HepG2 (cell line): ENCODE results near the gene POGLUT2. TPM values are rescaled to one million over a fixed set of nuclear protein-coding genes. Genes with fewer than 3 reads are reported as not detected.

Experiments used
- ATAC-seq: fragments of 200-7000 bp; cut with Tn5 transposase; 3 replicates; pipeline ENCODE4 v1.9.1; 2020; ENCODE audit warnings: mild to moderate bottlenecking, moderate library complexity
- BruUV-seq: library from RNA; stranded (reverse); fragments of 400-500 nt; replicated peaks from 2 replicates; lab custom pipeline; 2021; lab: Mats Ljungman, UMichigan
- CTCF ChIA-PET: fragments of 300-600 bp; formaldehyde crosslinking; extraction: SDS; loops from one replicate; lab custom pipeline; 2021; ENCODE audit warnings: low total read pairs, inconsistent platforms, low intra/inter-chr PET ratio; lab: Yijun Ruan, JAX
- POLR2A ChIA-PET: fragments of 350-600 bp; sonication (Branson Sonifier 250); formaldehyde crosslinking; loops from one replicate; lab custom pipeline; 2020; ENCODE audit warnings: antibody characterized with exemption, inconsistent platforms; lab: Yijun Ruan, JAX
- DNase-seq: peaks from one replicate; pipeline ENCODE4 v3.0.0-alpha.2; 2015; ENCODE audit warnings: low spot score
- FAIRE-seq: peaks from 3 replicates; lab custom pipeline; 2011; peaks lifted over from hg19 to GRCh38; lab: Jason Lieb, UNC
- H2AFZ ChIP-seq: one replicate; pipeline ENCODE4 v1.6.1; 2011; ENCODE audit warnings: low read length, inconsistent platforms
- H3K27ac ChIP-seq: fragments of 300-600 bp; 3 replicates; pipeline ENCODE4 v1.8.0; 2011; ENCODE audit warnings: mixed run types, mild to moderate bottlenecking, mixed read lengths, low read length, inconsistent platforms; ENCODE audit not compliant: insufficient read depth; ENCODE audit errors: extremely low read length
- H3K27me3 ChIP-seq, 2 experiments: fragments of 200-600 bp in 1 of 2; 2 replicates in 1 of 2; 3 replicates in 1 of 2; pipeline versions ENCODE4 v1.6.0 to v1.8.0; 2011; ENCODE audit warnings: low read length in 2 of 2, mild to moderate bottlenecking in 2 of 2, moderate library complexity in 2 of 2, inconsistent platforms in 1 of 2; ENCODE audit not compliant: insufficient read depth in 2 of 2, control insufficient read depth in 1 of 2
- H3K36me3 ChIP-seq, 2 experiments: fragments of 200-600 bp in 1 of 2; replicated peaks in 1 of 2; 2 replicates in 1 of 2; 3 replicates in 1 of 2; pipeline versions ENCODE4 v1.5.1 to v1.8.0; 2011; ENCODE audit warnings: low read length in 2 of 2, inconsistent platforms in 1 of 2; ENCODE audit not compliant: insufficient read depth in 2 of 2, control insufficient read depth in 1 of 2
- H3K4me1 ChIP-seq: 2 replicates; pipeline ENCODE4 v1.5.1; 2012; ENCODE audit warnings: low read length, inconsistent platforms; ENCODE audit not compliant: insufficient read depth
- H3K4me2 ChIP-seq: 2 replicates; pipeline ENCODE4 v1.6.0; 2011; ENCODE audit warnings: low read depth, low read length, inconsistent platforms
- H3K4me3 ChIP-seq, 3 experiments: fragments of 200-600 bp in 1 of 3; sonication (generic), shearing (Covaris generic) in 1 of 3; replicated peaks in 1 of 3; 2 replicates each; pipeline ENCODE4 v1.5.1; 2011 to 2016; ENCODE audit warnings: low read length in 3 of 3, inconsistent platforms in 2 of 3, low read depth in 2 of 3, mild to moderate bottlenecking in 2 of 3, control low read depth in 1 of 3, mixed read lengths in 1 of 3; ENCODE audit not compliant: insufficient read depth in 1 of 3
- H3K79me2 ChIP-seq: one replicate; pipeline ENCODE4 v1.6.1; 2011; ENCODE audit warnings: low read length, inconsistent platforms; ENCODE audit not compliant: insufficient read depth
- H3K9ac ChIP-seq: 2 replicates; pipeline ENCODE4 v1.6.0; 2011; ENCODE audit warnings: mild to moderate bottlenecking, low read depth, low read length, inconsistent platforms; ENCODE audit not compliant: insufficient read depth
- H3K9me3 ChIP-seq: 2 replicates; pipeline ENCODE4 v1.5.1; 2012; ENCODE audit warnings: mild to moderate bottlenecking, low read length
- H4K20me1 ChIP-seq: 2 replicates; pipeline ENCODE4 v1.6.0; 2011; ENCODE audit warnings: inconsistent platforms, mild to moderate bottlenecking, low read length, moderate library complexity; ENCODE audit not compliant: insufficient read depth
- BCL6 ChIP-seq: IDR thresholded peaks from 2 replicates; pipeline ENCODE4 v1.6.1; 2016; ENCODE audit warnings: missing genetic modification reagents, missing compliant biosample characterization
- CHD2 ChIP-seq: IDR thresholded peaks from 2 replicates; pipeline ENCODE4 v1.6.1; 2011; ENCODE audit warnings: low read depth, low read length, improper control_type of control experiment
- PITX1 ChIP-seq: sonication (generic); formaldehyde crosslinking; IDR thresholded peaks from 2 replicates; pipeline ENCODE4 v1.5.1; 2020; ENCODE audit warnings: mild to moderate bottlenecking, missing genetic modification reagents
- ZBTB34 ChIP-seq: sonication (generic); formaldehyde crosslinking; IDR thresholded peaks from 2 replicates; pipeline ENCODE4 v1.8.0; 2022; ENCODE audit warnings: mild to moderate bottlenecking, missing genetic modification reagents
- WGBS: methylation state at CpG from one replicate; pipeline ENCODE4 v1.1.6; 2017; ENCODE audit warnings: low lambda C conversion rate; 5-methylcytosine and 5-hydroxymethylcytosine counted together
- in situ Hi-C: cut with HindIII; loops from 2 replicates; pipeline ENCODE4 v1.10.0; 2017; ENCODE audit warnings: low pct_unique_long_range_greater_than_20kb; ENCODE audit not compliant: extremely low pct_ligation_motif_present
- intact Hi-C: fragments of 100-400 bp; cut with micrococcal nuclease; formaldehyde crosslinking; loops from one replicate; pipeline ENCODE4 v1.10.0; 2022; ENCODE audit not compliant: unreplicated experiment
- polyA plus RNA-seq, 8 experiments: library from polyadenylated mRNA; depleted of rRNA in 3 of 8; stranded (reverse) in 7 of 8; unstranded in 1 of 8; fragments of >200 nt; fragmentation: Illumina TruSeq in 4 of 8; extraction: Trizol in 4 of 8; gene quantifications; 2 replicates each; pipeline versions ENCODE4 v1.2.1 to v1.2.3, GENCODE V29; 2011 to 2016; ENCODE audit warnings: low read depth in 4 of 8, missing spikeins in 1 of 8, mixed read lengths in 1 of 8; ENCODE audit not compliant: insufficient read depth in 1 of 8
- total RNA-seq, 5 experiments: library from RNA; depleted of rRNA; stranded (reverse); fragments of >200 nt; fragmentation: Illumina TruSeq; extraction: Trizol; gene quantifications; 2 replicates each; pipeline ENCODE4 v1.2.3, GENCODE V29; 2016; ENCODE audit warnings: low read depth in 1 of 5

Gene POGLUT2
- total and polyA plus RNA-seq, 2 of the 13 experiments (the other 11 are each of a cell fraction or from before 2014, with no cell fraction given) = 18.0 to 26.1 TPM

DNA sequence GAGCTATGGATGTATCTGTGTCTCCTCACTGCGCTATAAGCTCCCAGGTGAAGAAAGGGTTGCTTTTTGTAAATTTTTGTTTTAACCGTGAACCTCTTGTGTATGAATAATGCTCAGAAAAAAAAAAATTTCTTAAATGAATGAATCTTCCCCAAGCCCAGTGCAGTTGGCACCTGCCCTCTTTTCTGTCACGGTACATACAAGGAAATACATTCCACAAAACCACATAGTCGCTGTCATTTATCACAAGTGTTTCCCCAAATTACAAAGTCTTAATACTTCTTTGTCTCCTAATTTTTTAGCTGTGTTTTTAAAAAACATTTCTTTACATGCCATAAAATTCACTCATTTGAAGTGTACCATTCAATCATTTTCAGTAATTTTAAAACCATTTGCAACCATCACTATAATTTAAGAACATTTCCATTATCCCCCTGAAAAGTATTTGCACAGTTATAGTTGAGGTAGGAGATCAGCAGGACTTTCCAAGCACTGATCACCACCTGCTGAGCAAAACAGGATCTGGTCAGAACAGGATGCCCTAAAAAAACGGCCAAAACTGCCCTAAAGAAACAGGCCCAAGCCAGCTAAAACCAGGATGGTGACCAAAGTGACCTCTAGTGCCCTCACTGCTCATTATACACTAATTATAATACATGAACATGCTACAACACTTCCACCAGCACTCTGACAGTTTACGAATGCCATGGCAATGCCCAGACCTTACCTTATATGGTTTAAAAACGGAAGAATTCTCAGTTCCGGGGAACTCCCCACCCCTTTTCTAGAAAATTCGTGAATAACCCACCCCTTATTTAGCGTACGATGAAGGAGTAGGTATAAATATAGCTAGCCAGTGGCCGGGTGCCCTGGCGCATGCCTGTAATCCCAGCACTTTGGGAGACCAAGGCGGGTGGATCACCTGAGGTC is 23.9 kb downstream of the POGLUT2 start (continued):
- no peak for TF ChIP-seq PITX1 (CRISPR knock-in tag)

DNA sequence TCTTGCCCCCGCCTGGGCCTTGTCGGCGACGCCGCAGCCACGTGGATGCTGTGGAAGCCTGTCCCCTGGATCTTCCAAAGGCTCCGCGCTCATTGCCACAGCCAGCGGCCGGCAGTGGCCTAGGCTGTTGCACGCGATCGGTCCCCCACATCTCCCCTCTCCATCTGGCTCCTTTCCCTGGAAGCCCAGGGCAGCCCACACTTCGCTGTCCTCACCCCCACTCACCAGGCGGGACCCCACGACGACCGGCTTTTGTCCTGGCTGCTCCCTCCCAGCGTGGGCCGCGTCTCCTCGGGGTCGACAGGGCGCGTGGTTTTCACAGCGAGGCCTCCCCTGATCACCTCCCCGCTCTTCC is 24.6 kb downstream of the POGLUT2 start:
- H3K79me2 ChIP-seq = no peaks in the 10 kb centered on the region
- no peak for ATAC-seq
- H3K4me1 ChIP-seq = peaks cover 32% of the 10 kb centered on the region
- in situ Hi-C loops = no loop called here
- DNase-seq = no peak
- H3K36me3 ChIP-seq = no peaks in the 10 kb centered on the region
- FAIRE-seq = no peak
- no peaks in the 10 kb centered on the region for H3K9me3 ChIP-seq
- ChIA-PET POLR2A (no interaction called here), CTCF (no interaction called here)
- H3K27ac ChIP-seq = no peak overlapping the region
- TF ChIP-seq ZBTB34 (CRISPR knock-in tag) (no peak), CHD2 (no peak), BCL6 (no peak)
- H3K4me3 ChIP-seq = no peak overlapping the region
- H2AFZ ChIP-seq = no peak overlapping the region
- H3K9ac ChIP-seq = no peak overlapping the region
- 96% methylated on average over 27 of the region's 27 CpGs for WGBS
- H3K27me3 ChIP-seq = no peaks in the 10 kb centered on the region; a peak in 1 of 5 replicates
- no TSS peak for BruUV-seq
- intact Hi-C loops = loop anchor here (5.0 kb wide), 1 partner anchor 47 kb away; no protein-coding TSS in a partner anchor
- no peaks in the 10 kb centered on the region for H4K20me1 ChIP-seq
- H3K4me2 ChIP-seq = no peak overlapping the region
